ENCODE data around the gene RNU2-1.
"Not testable (repeated sequence)": the region's sequence is repeated elsewhere in the genome, so short reads cannot be mapped to it uniquely, and the experiment has no call there.

Gene RNU2-1

DNA sequence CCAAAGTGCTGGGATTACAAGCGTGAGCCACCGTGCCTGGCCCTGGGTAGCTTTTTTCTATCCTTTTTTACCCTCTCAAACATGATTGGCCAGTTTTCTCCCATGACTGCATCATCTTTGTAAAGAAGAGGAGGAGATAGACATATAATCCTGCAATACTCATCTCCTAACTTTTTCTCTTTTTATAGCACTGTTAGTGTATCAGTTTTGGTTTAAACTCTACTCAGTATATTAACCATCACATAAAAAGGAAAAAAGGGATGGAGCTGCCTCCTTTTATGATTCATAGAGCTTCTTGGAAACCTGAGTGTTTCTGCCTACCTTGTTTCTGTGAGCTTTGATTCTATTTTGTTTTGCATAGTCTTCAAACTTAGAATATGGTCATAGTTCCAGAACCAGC lies 34.1 kb downstream of the RNU2-1 start:
- Histone ChIP-seq H3K9ac (ENCODE audit: insufficient read length) (no peak overlapping the region), H3K4me3 (no peak overlapping the region), H3K27ac (no peak overlapping the region), H3K36me3 (ENCODE audit: insufficient read depth, low read length) (peaks cover 46% of the 10 kb centered on the region), H3K9me3 (ENCODE audit: low read depth, low read length) (no peaks in the 10 kb centered on the region)
- DNase-seq (ENCODE audit: low read depth, low spot score): no peak
- no peak for TF ChIP-seq FOXP2 (optimal IDR thresholded peaks at IDR 0.05; ENCODE audit: control extremely low read depth, extremely low read length, insufficient read depth)
- no peak for TF ChIP-seq EZH2 (IDR thresholded peaks at IDR 0.05)
- no peak for TF ChIP-seq POLR2AphosphoS5 (IDR thresholded peaks at IDR 0.05; ENCODE audit: borderline replicate concordance, low read depth, low read length)

DNA sequence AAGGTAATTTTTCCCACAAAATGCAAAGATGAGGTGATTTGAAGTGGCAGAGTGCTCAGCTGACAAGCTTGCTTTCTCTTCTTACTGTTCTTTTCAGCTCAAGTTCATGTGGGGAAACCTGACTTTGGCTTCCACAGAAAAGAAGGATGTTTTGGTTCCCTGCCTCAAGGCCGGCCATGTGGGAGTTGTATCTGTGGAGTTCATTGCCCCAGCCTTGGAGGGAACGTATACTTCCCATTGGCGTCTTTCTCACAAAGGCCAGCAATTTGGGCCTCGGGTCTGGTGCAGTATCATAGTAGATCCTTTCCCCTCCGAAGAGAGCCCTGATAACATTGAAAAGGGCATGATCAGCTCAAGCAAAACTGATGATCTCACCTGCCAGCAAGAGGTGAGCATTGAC lies 40.5 kb downstream of the RNU2-1 start:
- Histone ChIP-seq H3K36me3 (ENCODE audit: insufficient read depth, low read length) (peaks cover 71% of the 10 kb centered on the region), H3K9ac (ENCODE audit: insufficient read length) (no peak overlapping the region), H3K9me3 (ENCODE audit: low read depth, low read length) (no peaks in the 10 kb centered on the region), H3K4me3 (no peak overlapping the region), H3K27ac (no peak overlapping the region)
- no peak for DNase-seq (ENCODE audit: low read depth, low spot score)
- TF ChIP-seq FOXP2 (optimal IDR thresholded peaks at IDR 0.05; ENCODE audit: control extremely low read depth, extremely low read length, insufficient read depth) (no peak), EZH2 (IDR thresholded peaks at IDR 0.05) (no peak), POLR2AphosphoS5 (IDR thresholded peaks at IDR 0.05; ENCODE audit: borderline replicate concordance, low read depth, low read length) (no peak)

DNA sequence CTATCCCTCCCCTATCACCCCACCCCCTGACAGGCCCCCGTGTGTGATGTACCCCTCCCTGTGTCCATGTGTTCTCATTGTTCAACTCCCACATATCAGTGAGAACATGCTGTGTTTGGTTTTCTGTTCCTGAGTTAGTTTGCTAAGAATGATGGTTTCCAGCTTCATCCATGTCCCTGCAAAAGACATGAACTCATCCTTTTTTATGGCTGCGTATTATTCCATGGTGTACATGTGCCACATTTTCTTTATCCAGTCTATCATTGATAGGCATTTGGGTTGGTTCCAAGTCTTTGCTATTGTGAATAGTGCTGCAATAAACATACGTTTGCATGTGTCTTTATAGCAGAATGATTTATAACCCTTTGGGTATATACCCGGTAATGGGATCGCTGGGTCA lies 47.1 kb downstream of the RNU2-1 start:
- H3K27ac ChIP-seq; DNase-seq (ENCODE audit: low read depth, low spot score); H3K9me3 ChIP-seq (ENCODE audit: low read depth, low read length); H3K4me3 ChIP-seq; H3K9ac ChIP-seq (ENCODE audit: insufficient read length): not testable (repeated sequence)
- peaks cover 32% of the 10 kb centered on the region for H3K36me3 ChIP-seq (ENCODE audit: insufficient read depth, low read length)

DNA sequence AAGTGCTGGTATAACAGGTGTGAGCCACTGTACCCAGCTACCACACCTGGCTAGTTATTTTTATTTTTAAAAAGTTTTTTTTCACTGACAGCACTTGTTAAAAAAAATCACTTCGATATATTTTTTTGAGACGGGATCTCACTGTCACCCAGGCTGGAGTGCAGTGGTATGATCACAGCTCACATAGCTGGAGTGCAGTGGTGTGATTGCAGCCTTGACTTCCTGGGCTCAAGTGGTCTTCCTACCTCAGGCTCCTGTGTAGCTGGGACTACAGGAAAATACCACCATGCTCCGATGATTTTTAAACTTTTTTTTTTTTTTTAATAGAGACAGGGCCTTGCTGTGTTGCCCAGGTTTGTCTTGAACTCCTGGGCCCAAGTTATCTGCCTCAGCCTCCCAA lies 49.9 kb downstream of the RNU2-1 start:
- no peak for DNase-seq (ENCODE audit: low read depth, low spot score)
- TF ChIP-seq FOXP2 (optimal IDR thresholded peaks at IDR 0.05; ENCODE audit: control extremely low read depth, extremely low read length, insufficient read depth) (no peak), EZH2 (IDR thresholded peaks at IDR 0.05) (no peak), POLR2AphosphoS5 (IDR thresholded peaks at IDR 0.05; ENCODE audit: borderline replicate concordance, low read depth, low read length) (no peak)
- no peaks in the 10 kb centered on the region for H3K9me3 ChIP-seq (ENCODE audit: low read depth, low read length)
- no peak overlapping the region for H3K27ac ChIP-seq
- peaks cover 23% of the 10 kb centered on the region; the same call in 1 of the 2 replicates for H3K36me3 ChIP-seq (ENCODE audit: insufficient read depth, low read length)
- no peak overlapping the region for H3K9ac ChIP-seq (ENCODE audit: insufficient read length)
- H3K4me3 ChIP-seq: no peak overlapping the region

All from SK-N-MC (cell line).